Psoas muscle (tissue), 8 donors: Measurements from ENCODE around the gene SSTR4. TPM values are rescaled to one million over a fixed set of nuclear protein-coding genes. Genes with fewer than 3 reads are reported as not detected.

Experiments used
- ATAC-seq, 4 donors: fragments of 200-7000 bp; cut with Tn5 transposase; one replicate each; pipeline ENCODE4 v1.9.1; 2020; ENCODE audit warnings: moderate library complexity in 3 of 4, mild to moderate bottlenecking in 2 of 4
- DNase-seq, 2 donors: peaks; one replicate each; pipeline ENCODE4 v3.0.0-alpha.2; 2020
- H3K27ac ChIP-seq: fragments of 200-600 bp; one replicate; pipeline ENCODE4 v1.8.0; 2022
- H3K27me3 ChIP-seq, 3 donors: fragments of 200-600 bp in 1 of 3; one replicate each; pipeline versions ENCODE4 v1.6.1 to v1.8.0; 2013 to 2022; ENCODE audit warnings: low read length in 2 of 3, mild to moderate bottlenecking in 2 of 3, moderate library complexity in 1 of 3; ENCODE audit not compliant: insufficient read depth in 3 of 3
- H3K36me3 ChIP-seq, 2 donors: fragments of 200-600 bp in 1 of 2; one replicate each; pipeline versions ENCODE4 v1.6.1 to v1.8.0; 2013 to 2022; ENCODE audit warnings: low read depth in 1 of 2, mild to moderate bottlenecking in 1 of 2, moderate library complexity in 1 of 2; ENCODE audit not compliant: insufficient read depth in 1 of 2
- H3K4me1 ChIP-seq: fragments of 200-600 bp; one replicate; pipeline ENCODE4 v1.8.0; 2022
- H3K4me3 ChIP-seq: fragments of 200-600 bp; one replicate; pipeline ENCODE4 v1.8.0; 2022; ENCODE audit warnings: mild to moderate bottlenecking
- H3K9me3 ChIP-seq: fragments of 200-600 bp; one replicate; pipeline ENCODE4 v1.8.0; 2022
- WGBS, 3 donors: extraction: QIAGEN DNeasy Blood & Tissue Kit; methylation state at CpG; one replicate each; pipeline versions ENCODE4 v1.1.6 to v1.1.7; 2013; 5-methylcytosine and 5-hydroxymethylcytosine counted together
- intact Hi-C, 2 donors: fragments of 100-400 bp; cut with DNase I; formaldehyde crosslinking; loops; one replicate each; pipeline versions ENCODE4 v1.11.0 to v1.14.2; 2022
- polyA plus RNA-seq, 3 donors: library from polyadenylated mRNA; stranded (reverse); fragments of 200-250 nt; gene quantifications; one replicate each; pipeline ENCODE4 v1.2.3, GENCODE V29; 2013
- total RNA-seq, 4 donors: library from RNA; stranded (reverse); fragmentation: NEBNext Ultra II Directional in 2 of 4; extraction: Animal tissue kit (Norgen Biotek cat#: 25700) in 2 of 4; gene quantifications; one replicate each; pipeline versions ENCODE4 v1.2.1 to v1.2.4, GENCODE V29; 2021 to 2023
- TF ChIP-seq, protein P1 (sequence below): fragments of 200-600 bp; IDR thresholded peaks from one replicate; pipeline ENCODE4 v1.8.0; 2022; ENCODE audit warnings: antibody characterized with exemption
- donor health status: healthy with polysubstance abuse.
- donor health status: DM: no; HTN: no; CAD: no; lungs with moderate emphysema.
- donor health status: Bipolar disorder and iron deficiency.
- donor health status: healthy.
- donor health status: DM: yes; HTN: yes; CAD: no.
- donor health status: DM: no; HTN: no; CAD: no.
- donor health status: DM: no; HTN: no; CAD: no.
- donor health status: DM: yes; HTN: yes; CAD: no.

Gene SSTR4
- total and polyA plus RNA-seq, 7 donors, result not detected

DNA sequence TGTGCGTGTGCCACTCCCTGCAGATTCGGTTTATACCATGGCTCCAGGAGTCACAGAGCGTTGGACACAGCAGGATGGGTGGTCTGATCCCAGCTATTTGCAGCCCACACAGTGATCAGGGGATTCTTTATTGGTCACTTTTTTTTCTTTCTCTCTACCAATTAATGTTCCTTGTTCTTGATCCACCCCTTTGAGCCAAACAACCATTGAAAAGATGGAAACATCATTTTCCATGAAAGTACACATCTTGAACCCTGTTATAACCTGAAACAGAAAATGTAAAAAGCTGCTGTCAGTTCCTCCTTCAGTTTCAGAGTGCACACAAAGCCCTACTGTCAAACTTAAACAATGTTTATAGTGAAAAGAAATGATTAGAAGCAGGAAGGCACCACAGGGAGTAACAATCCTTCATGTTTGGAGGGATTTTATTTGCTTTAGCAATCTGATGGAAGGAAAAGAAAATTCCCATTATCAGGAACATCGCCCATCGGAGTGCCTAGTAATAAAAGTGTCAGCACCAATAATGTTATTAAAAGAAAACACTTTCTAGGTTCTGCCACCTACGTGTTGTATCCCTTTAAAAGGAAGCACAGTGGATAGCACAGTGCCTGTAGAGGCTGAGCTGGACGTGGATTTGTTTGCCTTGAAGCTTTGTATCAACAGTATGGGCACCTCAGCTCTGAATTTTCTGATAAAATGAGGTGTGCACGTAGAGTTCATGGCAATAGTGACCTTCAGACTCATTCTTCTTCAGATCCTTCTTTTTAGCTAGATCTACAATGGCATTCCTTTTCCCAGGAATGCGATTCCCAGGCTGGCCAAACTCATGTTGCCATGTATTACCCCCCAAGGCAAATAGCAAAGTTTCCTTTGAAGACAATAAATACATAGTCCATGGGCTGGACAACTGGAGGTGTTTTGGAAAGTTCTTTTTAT is 30.4 kb downstream of the SSTR4 start:
- H3K4me1 ChIP-seq, result peaks cover 22% of the 10 kb centered on the region
- H3K9me3 ChIP-seq, result no peaks in the 10 kb centered on the region
- no peak for ATAC-seq
- no peak overlapping the region for H3K27ac ChIP-seq
- H3K4me3 ChIP-seq, result no peak overlapping the region
- WGBS, 3 donors, result 87 to 94% (median 91%) methylated on average over 9 of the region's 9 CpGs
- TF ChIP-seq, protein P1, sequence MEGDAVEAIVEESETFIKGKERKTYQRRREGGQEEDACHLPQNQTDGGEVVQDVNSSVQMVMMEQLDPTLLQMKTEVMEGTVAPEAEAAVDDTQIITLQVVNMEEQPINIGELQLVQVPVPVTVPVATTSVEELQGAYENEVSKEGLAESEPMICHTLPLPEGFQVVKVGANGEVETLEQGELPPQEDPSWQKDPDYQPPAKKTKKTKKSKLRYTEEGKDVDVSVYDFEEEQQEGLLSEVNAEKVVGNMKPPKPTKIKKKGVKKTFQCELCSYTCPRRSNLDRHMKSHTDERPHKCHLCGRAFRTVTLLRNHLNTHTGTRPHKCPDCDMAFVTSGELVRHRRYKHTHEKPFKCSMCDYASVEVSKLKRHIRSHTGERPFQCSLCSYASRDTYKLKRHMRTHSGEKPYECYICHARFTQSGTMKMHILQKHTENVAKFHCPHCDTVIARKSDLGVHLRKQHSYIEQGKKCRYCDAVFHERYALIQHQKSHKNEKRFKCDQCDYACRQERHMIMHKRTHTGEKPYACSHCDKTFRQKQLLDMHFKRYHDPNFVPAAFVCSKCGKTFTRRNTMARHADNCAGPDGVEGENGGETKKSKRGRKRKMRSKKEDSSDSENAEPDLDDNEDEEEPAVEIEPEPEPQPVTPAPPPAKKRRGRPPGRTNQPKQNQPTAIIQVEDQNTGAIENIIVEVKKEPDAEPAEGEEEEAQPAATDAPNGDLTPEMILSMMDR, result no peak
- DNase-seq, result no peak
- H3K36me3 ChIP-seq, result no peaks in the 10 kb centered on the region
- H3K27me3 ChIP-seq, result no peaks in the 10 kb centered on the region
- intact Hi-C loops, result no loop called here

- H3K4me3 ChIP-seq, result no peak overlapping the region
- intact Hi-C loops, result no loop called here
- no peaks in the 10 kb centered on the region for H3K36me3 ChIP-seq
- no peak for DNase-seq
- peaks cover 11% of the 10 kb centered on the region for H3K4me1 ChIP-seq
- 95 to 96% (median 96%) methylated on average over 3 of the region's 3 CpGs for WGBS, 3 donors
- H3K9me3 ChIP-seq, result no peaks in the 10 kb centered on the region
- no peak overlapping the region for H3K27ac ChIP-seq
- TF ChIP-seq, protein P1, result no peak
- H3K27me3 ChIP-seq, result no peaks in the 10 kb centered on the region
- no peak for ATAC-seq
Observed at GRCh38 chr20:23066772-23067171, 31.7 kb downstream of the SSTR4 start.

DNA sequence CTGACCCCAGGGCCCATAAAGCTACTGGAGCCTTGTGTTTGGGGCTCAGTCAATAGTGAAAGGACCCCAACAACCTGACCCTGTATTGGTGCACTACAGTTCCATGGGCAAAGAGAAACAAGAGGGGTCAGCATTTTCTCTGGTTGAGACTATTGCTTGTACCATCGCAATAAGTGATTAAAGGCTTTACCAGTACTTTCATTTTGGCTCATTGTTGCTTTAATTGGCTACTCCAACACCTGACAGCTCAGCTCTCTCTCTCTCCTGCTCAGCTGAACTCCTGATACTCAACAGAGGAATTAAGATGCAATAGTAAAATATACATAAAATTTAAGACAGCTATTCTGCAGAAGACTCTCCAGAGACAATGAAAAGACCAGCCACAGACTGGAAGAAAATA is 33.2 kb downstream of the SSTR4 start:
- WGBS, 3 donors, result 82 to 91% (median 88%) methylated on average over 1 of the region's 1 CpG

GRCh38 chr20:23069108-23069507 is 34.0 kb downstream of the SSTR4 start:
- TF ChIP-seq, protein P1, result no peak
- Histone ChIP-seq H3K4me3 (no peak overlapping the region), H3K27ac (no peak overlapping the region), H3K27me3 (no peaks in the 10 kb centered on the region), H3K4me1 (no peaks in the 10 kb centered on the region), H3K36me3 (no peaks in the 10 kb centered on the region), H3K9me3 (no peaks in the 10 kb centered on the region)
- no peak for DNase-seq
- intact Hi-C loops, result no loop called here
- no peak for ATAC-seq
- WGBS, 3 donors, result 83 to 94% (median 93%) methylated on average over 2 of the region's 2 CpGs

More for the DNA sequence above, 33.2 kb downstream of the SSTR4 start:
- H3K4me3 ChIP-seq, result no peak overlapping the region
- H3K9me3 ChIP-seq, result no peaks in the 10 kb centered on the region
- no peaks in the 10 kb centered on the region for H3K36me3 ChIP-seq
- no peak for DNase-seq
- intact Hi-C loops, result no loop called here
- H3K4me1 ChIP-seq, result no peaks in the 10 kb centered on the region
- H3K27me3 ChIP-seq, result no peaks in the 10 kb centered on the region
- no peak overlapping the region for H3K27ac ChIP-seq
- TF ChIP-seq, protein P1, result no peak
- no peak for ATAC-seq
